ENCODE results near the gene TPRG1L.

- TF ChIP-seq CTCF (IDR thresholded peaks at IDR 0.05) (no peak), EP300 (IDR thresholded peaks at IDR 0.05) (no peak), POLR2AphosphoS5 (IDR thresholded peaks at IDR 0.05) (no peak)
These were observed 33.4 kb downstream of the TPRG1L start for GRCh38 chr1:3658231-3658615.

All from sigmoid colon (tissue), 4 donors.